AG20443 (cell line): ENCODE results near the gene PDK4.
A peak's percentile ranks its signal among the peaks of the same experiment; 100 is the strongest.

Experiments used
- DNase-seq: peaks from one replicate; pipeline ENCODE4 v3.0.0; 2012; ENCODE audit warnings: low spot score, mixed read lengths

The PDK4 gene

GRCh38 chr7:95596198-95597063 lies at the start of gene PDK4:
Gene PDK4 (minus strand): TSS chr7:95596516. CDS start chr7:95596293, 223 bp downstream.
- DNase-seq, result peak; percentile 83

- DNase-seq, result no peak
These were observed 45.9 kb upstream of the PDK4 start for GRCh38 chr7:95642173-95642572.

- DNase-seq, result no peak
These were observed 40.0 kb upstream of the PDK4 start for GRCh38 chr7:95636140-95636940.

- peak; percentile 54 for DNase-seq
These were observed 36.3 kb upstream of the PDK4 start for GRCh38 chr7:95632609-95633008.

GRCh38 chr7:95631527-95631926 lies 35.2 kb upstream of the PDK4 start:
- DNase-seq, result no peak

- DNase-seq, result no peak
These were observed 34.6 kb upstream of the PDK4 start for GRCh38 chr7:95630702-95631458.

GRCh38 chr7:95628831-95629439 lies 32.6 kb upstream of the PDK4 start:
- no peak for DNase-seq

GRCh38 chr7:95623788-95624187 lies 27.5 kb upstream of the PDK4 start:
- no peak for DNase-seq

- DNase-seq, result no peak
These were observed 26.5 kb upstream of the PDK4 start for GRCh38 chr7:95622859-95623258.

GRCh38 chr7:95622001-95622549 lies 25.8 kb upstream of the PDK4 start:
- no peak for DNase-seq

- DNase-seq, result no peak
These were observed 25.1 kb upstream of the PDK4 start for GRCh38 chr7:95621404-95621803.

- no peak for DNase-seq
These were observed 24.3 kb upstream of the PDK4 start for GRCh38 chr7:95620631-95621030.

- DNase-seq, result no peak
These were observed 23.6 kb upstream of the PDK4 start for GRCh38 chr7:95619921-95620320.

GRCh38 chr7:95619517-95619916 lies 23.2 kb upstream of the PDK4 start:
- no peak for DNase-seq

GRCh38 chr7:95614442-95614940 lies 18.2 kb upstream of the PDK4 start:
- no peak for DNase-seq

GRCh38 chr7:95611224-95611623 lies 14.9 kb upstream of the PDK4 start:
- DNase-seq, result no peak

- peak; percentile 48 for DNase-seq
These were observed 13.1 kb upstream of the PDK4 start for GRCh38 chr7:95609277-95609971.

- peak; percentile 93 for DNase-seq
These were observed 12.2 kb upstream of the PDK4 start for GRCh38 chr7:95608359-95609173.

GRCh38 chr7:95607561-95607960 lies 11.2 kb upstream of the PDK4 start:
- no peak for DNase-seq

GRCh38 chr7:95605275-95605674 lies 9.0 kb upstream of the PDK4 start:
- DNase-seq, result no peak
